H1 (cell line): ENCODE measurements around the gene LCE3D. TPM values are rescaled to one million over a fixed set of nuclear protein-coding genes. Genes with fewer than 3 reads are reported as not detected.

Experiments
- CTCF ChIA-PET: fragments of 300-600 bp; sonication (Branson Sonifier 250); formaldehyde crosslinking; loops from one replicate; lab custom pipeline; 2021; ENCODE audit not compliant: partially characterized antibody; lab: Charles Lee
- POLR2A ChIA-PET: fragments of 300-600 bp; sonication (Branson Sonifier 250); formaldehyde crosslinking; loops from one replicate; lab custom pipeline; 2021; ENCODE audit warnings: inconsistent platforms; ENCODE audit not compliant: partially characterized antibody; lab: Charles Lee
- DNase-seq, 2 experiments: peaks; one replicate each; pipeline versions ENCODE4 v3.0.0 to v3.0.0-alpha.2; 2010 to 2022; ENCODE audit warnings: low spot score in 2 of 2, low read depth in 1 of 2, mixed read lengths in 1 of 2
- FAIRE-seq: peaks from 2 replicates; lab custom pipeline; 2011; peaks lifted over from hg19 to GRCh38; lab: Jason Lieb, UNC
- H2AFZ ChIP-seq: 2 replicates; pipeline ENCODE4 v1.8.1; 2012; ENCODE audit warnings: low read length, inconsistent platforms
- H2AK5ac ChIP-seq: 2 replicates; pipeline ENCODE4 v1.6.1; 2013; ENCODE audit warnings: low read depth, low read length
- H2BK120ac ChIP-seq: replicated peaks from 2 replicates; pipeline ENCODE3; 2013; ENCODE audit warnings: low read depth, low read length, inconsistent platforms
- H2BK12ac ChIP-seq: 2 replicates; pipeline ENCODE4 v1.6.1; 2013; ENCODE audit warnings: low read depth, low read length
- H2BK15ac ChIP-seq: 2 replicates; pipeline ENCODE4 v1.6.1; 2013; ENCODE audit warnings: low read length
- H2BK20ac ChIP-seq: 2 replicates; pipeline ENCODE4 v1.6.1; 2013; ENCODE audit warnings: low read length
- H2BK5ac ChIP-seq: 2 replicates; pipeline ENCODE4 v1.6.1; 2013; ENCODE audit warnings: low read depth, low read length
- H3K14ac ChIP-seq: 2 replicates; pipeline ENCODE4 v1.6.1; 2013; ENCODE audit warnings: inconsistent platforms; ENCODE audit not compliant: insufficient read length
- H3K18ac ChIP-seq: 2 replicates; pipeline ENCODE4 v1.6.1; 2013; ENCODE audit warnings: low read length; ENCODE audit errors: extremely low read depth
- H3K23ac ChIP-seq: 2 replicates; pipeline ENCODE4 v1.6.1; 2013; ENCODE audit warnings: inconsistent platforms; ENCODE audit not compliant: insufficient read length
- H3K23me2 ChIP-seq: 2 replicates; pipeline ENCODE4 v1.6.1; 2013; ENCODE audit warnings: low read depth, low read length
- H3K27ac ChIP-seq: 2 replicates; pipeline ENCODE4 v1.6.1; 2011; ENCODE audit warnings: low read depth, low read length, inconsistent platforms
- H3K27me3 ChIP-seq, 4 experiments: replicated peaks in 1 of 4; 1 replicate in 1 of 4; 2 replicates in 3 of 4; pipeline versions ENCODE4 v1.6.1 to v1.8.1; 2011 to 2013; ENCODE audit warnings: low read length in 3 of 4, mild to moderate bottlenecking in 3 of 4, inconsistent platforms in 2 of 4, mixed read lengths in 2 of 4, moderate library complexity in 1 of 4; ENCODE audit not compliant: control insufficient read depth in 3 of 4, insufficient read depth in 3 of 4; ENCODE audit errors: extremely low read depth in 1 of 4
- H3K36me3 ChIP-seq, 4 experiments: 2 replicates each; pipeline versions ENCODE4 v1.6.1 to v1.8.1; 2011 to 2013; ENCODE audit warnings: mild to moderate bottlenecking in 4 of 4, low read length in 3 of 4, moderate library complexity in 2 of 4, control low read depth in 1 of 4, inconsistent platforms in 1 of 4; ENCODE audit not compliant: insufficient read depth in 4 of 4, control insufficient read depth in 2 of 4
- H3K4ac ChIP-seq: replicated peaks from 2 replicates; pipeline ENCODE3; 2013; ENCODE audit warnings: low read length, low read depth, mixed read lengths, inconsistent platforms; ENCODE audit not compliant: insufficient read length
- H3K4me1 ChIP-seq, 4 experiments: replicated peaks in 1 of 4; 1 replicate in 1 of 4; 2 replicates in 3 of 4; pipeline versions ENCODE4 v1.6.1 to v1.8.1; 2011 to 2013; ENCODE audit warnings: low read length in 3 of 4, inconsistent platforms in 2 of 4, mixed read lengths in 1 of 4; ENCODE audit not compliant: insufficient read depth in 4 of 4, control insufficient read depth in 3 of 4
- H3K4me2 ChIP-seq, 2 experiments: 2 replicates each; pipeline versions ENCODE4 v1.6.1 to v1.8.1; 2011 to 2013; ENCODE audit warnings: low read depth in 2 of 2, low read length in 2 of 2, control low read depth in 1 of 2, inconsistent platforms in 1 of 2, mild to moderate bottlenecking in 1 of 2; ENCODE audit not compliant: insufficient read depth in 1 of 2
- H3K4me3 ChIP-seq, 4 experiments: fragments of 200-600, 300-600 bp in 1 of 4; sonication (generic), shearing (Covaris generic), sonication (Bioruptor Twin) in 1 of 4; 2 replicates each; pipeline versions ENCODE4 v1.5.1 to v1.8.1; 2011 to 2016; ENCODE audit warnings: low read length in 4 of 4, low read depth in 3 of 4, control low read depth in 2 of 4, inconsistent platforms in 2 of 4, mild to moderate bottlenecking in 2 of 4, mixed read lengths in 1 of 4, moderate library complexity in 1 of 4; ENCODE audit not compliant: insufficient read depth in 2 of 4; ENCODE audit errors: extremely low read depth in 1 of 4
- H3K56ac ChIP-seq: replicated peaks from 2 replicates; pipeline ENCODE3; 2013; ENCODE audit warnings: low read depth, mild to moderate bottlenecking, mixed read lengths, low read length, inconsistent platforms; ENCODE audit not compliant: insufficient read length
- H3K79me1 ChIP-seq: 2 replicates; pipeline ENCODE4 v1.6.1; 2013; ENCODE audit warnings: low read depth, low read length, control low read depth
- H3K79me2 ChIP-seq, 2 experiments: 2 replicates each; pipeline versions ENCODE4 v1.6.1 to v1.8.1; 2012 to 2013; ENCODE audit warnings: low read length in 2 of 2, mild to moderate bottlenecking in 2 of 2, inconsistent platforms in 1 of 2; ENCODE audit not compliant: insufficient read depth in 2 of 2, control insufficient read depth in 1 of 2
- H3K9ac ChIP-seq, 4 experiments: replicated peaks in 1 of 4; 1 replicate in 1 of 4; 2 replicates in 3 of 4; pipeline versions ENCODE4 v1.6.1 to v1.8.1; 2011 to 2013; ENCODE audit warnings: low read depth in 3 of 4, low read length in 3 of 4, control low read depth in 2 of 4, mild to moderate bottlenecking in 2 of 4, moderate library complexity in 2 of 4, inconsistent platforms in 1 of 4; ENCODE audit errors: extremely low read depth in 1 of 4
- H3K9me3 ChIP-seq, 2 experiments: 2 replicates each; pipeline versions ENCODE4 v1.6.1 to v1.8.1; 2012 to 2013; ENCODE audit warnings: mild to moderate bottlenecking in 2 of 2, moderate library complexity in 2 of 2, control low read depth in 1 of 2, inconsistent platforms in 1 of 2, low read depth in 1 of 2, low read length in 1 of 2, mixed read lengths in 1 of 2; ENCODE audit not compliant: insufficient read depth in 2 of 2
- H4K20me1 ChIP-seq, 2 experiments: replicated peaks in 1 of 2; 2 replicates each; pipeline versions ENCODE3 to v1.8.1; 2011 to 2013; ENCODE audit warnings: inconsistent platforms in 2 of 2, low read length in 2 of 2, mild to moderate bottlenecking in 1 of 2; ENCODE audit not compliant: insufficient read depth in 2 of 2, control insufficient read depth in 1 of 2
- H4K5ac ChIP-seq: 2 replicates; pipeline ENCODE4 v1.6.1; 2013; ENCODE audit warnings: low read length, low read depth, mixed read lengths, inconsistent platforms; ENCODE audit not compliant: insufficient read length
- H4K8ac ChIP-seq: 2 replicates; pipeline ENCODE4 v1.8.0; 2013; ENCODE audit warnings: mild to moderate bottlenecking, moderate library complexity, low read length, inconsistent platforms; ENCODE audit not compliant: insufficient read depth; ENCODE audit errors: extremely low read depth
- H4K91ac ChIP-seq: replicated peaks from 2 replicates; pipeline ENCODE3; 2013; ENCODE audit warnings: low read length, mixed read lengths, inconsistent platforms; ENCODE audit not compliant: insufficient read length
- RXRA ChIP-seq: IDR thresholded peaks from 2 replicates; pipeline ENCODE4 v1.6.1; 2011; ENCODE audit warnings: low read depth, mild to moderate bottlenecking, low read length, moderate library complexity; ENCODE audit not compliant: insufficient read depth
- WGBS, 2 experiments: shearing (Covaris generic) in 1 of 2; methylation state at CpG; one replicate each; pipeline versions ENCODE4 v1.1.6 to v1.1.7; 2013 to 2015; ENCODE audit warnings: low lambda C conversion rate in 2 of 2, mixed read lengths in 2 of 2, inconsistent platforms in 1 of 2, low coverage in 1 of 2, missing lambda C conversion rate in 1 of 2; ENCODE audit not compliant: insufficient replicate concordance in 2 of 2, insufficient coverage in 1 of 2, insufficient read length in 1 of 2; ENCODE audit errors: extremely low coverage in 1 of 2, missing lambda C conversion rate in 1 of 2; 5-methylcytosine and 5-hydroxymethylcytosine counted together
- polyA plus RNA-seq, 7 experiments: library from polyadenylated mRNA; depleted of rRNA in 3 of 7; stranded (reverse) in 5 of 7; unstranded in 2 of 7; fragments of >200 nt in 5 of 7; fragments of 200-250 nt in 2 of 7; gene quantifications; 1 replicate in 5 of 7; 2 replicates in 1 of 7; 4 replicates in 1 of 7; pipeline versions ENCODE4 v1.2.1 to v1.2.3, GENCODE V29; 2011 to 2013; ENCODE audit warnings: missing spikeins in 2 of 7, mixed read lengths in 2 of 7
- total RNA-seq: library from RNA; stranded (reverse); fragmentation: NEBNext Ultra II Directional; extraction: Animal tissue kit (Norgen Biotek cat#: 25700); gene quantifications from 2 replicates; pipeline ENCODE4 v1.2.1, GENCODE V29; 2021
- TF ChIP-seq, protein P1 (sequence below): IDR thresholded peaks from 2 replicates; pipeline ENCODE4 v1.6.1; 2012; ENCODE audit warnings: inconsistent platforms

The LCE3D gene
- total and polyA plus RNA-seq, 2 of the 8 experiments (the other 6 are each of a cell fraction or from before 2014, with no cell fraction given), result not detected

DNA sequence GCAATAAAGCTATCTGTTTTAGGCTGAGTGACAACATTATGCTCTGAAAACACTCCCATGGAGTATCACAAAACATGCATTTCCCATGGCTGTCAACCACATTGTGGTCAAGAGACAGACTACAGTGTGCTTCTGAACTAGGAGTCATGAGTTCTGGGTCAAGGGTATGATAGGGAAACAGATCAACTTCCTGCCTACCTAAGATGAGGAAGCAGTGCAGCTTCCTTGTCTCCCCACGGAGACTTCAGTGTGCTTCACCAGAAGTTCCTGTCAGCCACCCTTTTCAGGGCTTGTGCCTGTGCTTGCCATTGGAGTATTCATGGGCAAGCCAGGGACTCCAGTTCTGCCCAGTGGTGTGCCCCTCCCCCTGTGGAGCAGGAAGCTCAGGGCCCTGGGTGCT lies 33.6 kb downstream of the LCE3D start:
- Histone ChIP-seq H3K79me2 (no peaks in the 10 kb centered on the region; a peak in 1 of 4 replicates), H2BK15ac (no peak overlapping the region), H3K18ac (no peak overlapping the region), H2BK12ac (no peak overlapping the region), H3K27ac (no peak overlapping the region), H2AFZ (no peak overlapping the region), H4K91ac (no peak overlapping the region), H3K9ac (no peak overlapping the region), H3K14ac (no peak overlapping the region), H4K8ac (no peak overlapping the region), H3K4me3 (no peak overlapping the region), H2BK5ac (no peak overlapping the region), H3K23me2 (no peaks in the 10 kb centered on the region), H3K4me2 (no peak overlapping the region), H3K9me3 (peaks cover 44 to 53% of the 10 kb centered on the region in 2 experiments), H2AK5ac (no peak overlapping the region), H4K20me1 (no peaks in the 10 kb centered on the region), H3K56ac (no peak overlapping the region), H4K5ac (no peak overlapping the region), H3K23ac (no peak overlapping the region), H3K4me1 (no peaks in the 10 kb centered on the region), H3K27me3 (no peaks in the 10 kb centered on the region), H2BK20ac (no peak overlapping the region), H2BK120ac (no peak overlapping the region), H3K79me1 (no peaks in the 10 kb centered on the region), H3K4ac (no peak overlapping the region), H3K36me3 (peaks cover 0 to 2% (median 0%) of the 10 kb centered on the region in 4 experiments; a peak in 1 of 8 replicates)
- WGBS, 2 experiments, result 61% methylated on average over 1 of the region's 1 CpG; no CpG with 5 or more reads in 1 of the 2 experiments
- no peak for DNase-seq
- no peak for FAIRE-seq
- TF ChIP-seq RXRA, result no peak
- TF ChIP-seq, protein P1, sequence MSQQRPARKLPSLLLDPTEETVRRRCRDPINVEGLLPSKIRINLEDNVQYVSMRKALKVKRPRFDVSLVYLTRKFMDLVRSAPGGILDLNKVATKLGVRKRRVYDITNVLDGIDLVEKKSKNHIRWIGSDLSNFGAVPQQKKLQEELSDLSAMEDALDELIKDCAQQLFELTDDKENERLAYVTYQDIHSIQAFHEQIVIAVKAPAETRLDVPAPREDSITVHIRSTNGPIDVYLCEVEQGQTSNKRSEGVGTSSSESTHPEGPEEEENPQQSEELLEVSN, result no peak
- ChIA-PET CTCF (interaction anchor here (0.6 kb wide), 1 partner anchor 10 kb away, joined by 3 read pairs; no protein-coding TSS in a partner anchor), POLR2A (no interaction called here)
